ENCODE measurements around the gene MAGI2.

- TF ChIP-seq CTCF (IDR thresholded peaks at IDR 0.05) (no peak), POLR2A (IDR thresholded peaks at IDR 0.05) (no peak), POLR2AphosphoS5 (IDR thresholded peaks at IDR 0.05) (no peak), EP300 (IDR thresholded peaks at IDR 0.05) (no peak)
These were observed 164.8 kb downstream of the MAGI2 start for GRCh38 chr7:79288655-79289054.

All from suprapubic skin (tissue), 4 donors.